Cerebellar nuclear complex (tissue), 1 donor: Measurements from ENCODE around the gene PRUNE2.

Experiments
- DNase-seq, 2 experiments: peaks; one replicate each; lab custom pipeline; 2025; lab: John Stamatoyannopoulos, UW

Gene PRUNE2

GRCh38 chr9:76575761-76576160, 330.2 kb downstream of the PRUNE2 start:
- DNase-seq = no peak

DNA sequence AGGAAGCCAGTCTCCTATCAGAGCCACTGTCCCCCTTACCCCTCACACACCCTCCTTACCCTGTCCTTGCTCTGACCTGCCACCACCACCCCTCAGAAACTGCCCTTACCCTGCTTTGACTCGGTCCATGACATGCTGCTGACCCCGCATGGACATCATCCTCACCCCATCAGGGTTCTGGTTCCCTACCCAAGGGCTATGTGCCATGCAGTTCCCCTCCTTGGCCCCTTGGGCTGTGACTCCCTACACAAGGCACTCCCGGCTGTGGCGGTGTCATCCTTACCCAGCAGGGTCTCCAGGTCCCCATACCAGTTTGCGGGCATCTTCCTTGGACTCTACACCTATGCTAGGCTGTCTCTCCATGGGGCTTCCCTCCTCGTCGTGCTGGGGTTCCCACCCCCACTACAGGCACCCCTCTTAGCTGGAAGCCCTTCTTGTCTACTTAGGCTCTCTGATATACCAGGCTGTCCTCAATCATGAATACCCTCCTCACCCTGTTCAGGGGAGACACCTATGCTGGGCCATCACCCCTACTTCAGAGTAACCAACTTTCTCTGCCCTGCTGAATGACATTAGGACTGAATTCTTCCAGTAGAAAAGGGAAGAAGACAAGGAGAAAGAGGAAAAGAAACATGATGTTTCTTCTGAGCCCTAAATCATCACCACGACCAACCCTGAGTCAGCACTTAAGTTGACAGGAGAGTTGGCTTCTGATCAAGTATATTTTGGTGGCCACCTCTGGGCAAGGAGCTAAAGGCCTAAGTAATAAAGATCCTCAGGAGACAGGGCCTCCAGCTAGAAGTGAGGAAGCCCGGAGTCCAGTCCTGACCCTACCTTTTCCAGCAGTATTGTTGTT, 331.8 kb downstream of the PRUNE2 start:
- no peak for DNase-seq

DNA sequence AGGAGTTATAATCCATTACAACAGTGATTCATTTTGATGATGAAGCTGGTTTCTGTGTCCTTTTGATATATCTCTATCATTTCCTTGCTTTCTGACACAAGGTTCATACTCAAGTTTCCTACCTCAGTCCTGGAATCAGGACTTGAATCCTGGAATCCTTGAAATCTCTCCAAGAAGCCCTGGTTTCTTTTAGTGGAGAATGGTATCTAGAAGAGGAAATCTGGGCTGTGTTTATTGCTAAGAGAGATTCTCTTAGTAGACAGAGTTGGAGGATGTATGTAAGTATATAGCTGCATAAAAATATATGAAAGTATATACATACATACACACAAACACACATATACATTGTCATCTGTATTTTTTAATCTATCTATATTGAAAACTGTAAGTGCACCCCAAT, 332.5 kb downstream of the PRUNE2 start:
- no peak for DNase-seq

DNA sequence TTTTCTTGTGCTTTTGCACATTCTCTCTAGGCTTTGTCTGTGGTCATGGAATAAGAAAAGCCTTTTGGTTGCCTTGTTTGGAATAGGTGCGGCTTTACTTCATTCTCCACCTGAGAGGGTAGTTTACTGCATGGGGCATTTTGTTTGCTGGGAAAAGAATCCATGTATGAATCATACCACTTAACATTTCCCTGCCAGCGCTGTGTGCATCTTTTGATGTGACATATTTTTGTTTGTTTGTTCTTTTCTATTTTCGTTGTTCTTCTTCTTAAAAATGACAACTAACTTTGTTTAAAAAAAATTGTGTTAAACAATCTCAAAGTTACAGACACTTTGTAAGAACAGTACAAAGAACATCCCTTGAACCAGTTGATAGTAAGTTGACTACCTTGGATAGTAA, 333.8 kb downstream of the PRUNE2 start:
- DNase-seq = no peak

GRCh38 chr9:76571743-76572146, 334.2 kb downstream of the PRUNE2 start:
- no peak for DNase-seq

DNA sequence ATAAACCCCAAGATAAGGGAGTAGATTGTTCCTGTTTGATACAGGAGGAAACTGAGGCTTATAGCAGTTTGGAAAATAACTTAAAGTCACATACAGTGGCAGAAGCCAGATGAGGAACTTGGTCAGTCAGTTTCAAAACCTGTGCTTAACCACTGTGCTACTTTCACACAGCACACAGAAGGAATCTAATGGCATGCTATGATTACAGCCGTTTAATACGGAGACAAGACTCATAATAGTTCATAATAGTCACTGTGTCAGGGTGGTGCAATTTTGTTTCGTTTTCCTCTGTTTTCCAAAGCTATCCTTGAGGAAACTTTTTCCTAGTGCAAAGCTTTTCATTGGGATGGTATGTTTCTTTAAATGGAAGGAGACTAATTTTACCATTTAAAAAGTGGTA, 334.6 kb downstream of the PRUNE2 start:
- no peak for DNase-seq

GRCh38 chr9:76570826-76571225, 335.1 kb downstream of the PRUNE2 start:
- no peak for DNase-seq

DNA sequence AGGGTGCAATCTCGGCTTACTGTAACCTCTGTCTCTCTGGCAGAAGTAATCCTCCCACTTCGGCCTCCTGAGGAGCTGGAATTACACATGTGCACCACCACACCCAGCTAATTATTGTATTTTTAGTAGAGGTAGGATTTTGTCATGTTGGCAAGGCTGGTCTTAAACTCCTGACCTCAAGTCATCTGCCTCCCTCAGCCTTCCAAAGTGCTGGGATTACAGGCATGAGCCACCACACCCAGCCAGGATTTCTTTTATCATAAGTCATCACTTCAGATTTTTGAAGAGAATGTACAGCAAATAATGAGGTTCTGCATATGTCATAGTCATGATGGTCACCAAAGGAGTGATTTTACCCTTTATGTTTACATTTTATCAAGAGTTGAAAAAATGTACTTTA, 338.8 kb downstream of the PRUNE2 start:
- no peak for DNase-seq

DNA sequence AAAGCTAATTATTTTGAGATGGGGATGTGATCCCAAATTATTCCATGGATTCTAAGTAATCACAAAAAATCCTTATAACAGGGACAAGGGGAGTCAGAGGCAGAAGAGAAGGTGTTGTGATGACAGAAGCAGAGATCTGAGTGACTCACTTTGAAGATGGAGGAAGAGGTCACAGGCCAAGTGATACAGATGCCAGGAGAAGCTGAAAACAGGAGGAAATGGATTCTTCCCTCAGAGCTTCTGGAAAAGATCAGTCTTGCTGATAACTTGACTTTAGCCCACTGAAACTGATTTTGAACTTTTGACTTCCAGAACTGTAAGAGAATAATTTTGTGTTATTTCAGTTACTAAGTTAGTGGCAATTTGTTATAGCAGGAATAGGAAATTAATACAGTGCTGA, 341.6 kb downstream of the PRUNE2 start:
- DNase-seq = no peak

- no peak for DNase-seq
Measured at GRCh38 chr9:76562511-76562911, 343.4 kb downstream of the PRUNE2 start.

- no peak for DNase-seq
Measured at GRCh38 chr9:76561900-76562299, 344.0 kb downstream of the PRUNE2 start.
